Mucosa of descending colon (tissue), 3 donors: ENCODE data around the gene ZIM2. TPM values are rescaled to one million over a fixed set of nuclear protein-coding genes. Genes with fewer than 3 reads are reported as not detected.

Source experiments
- ATAC-seq: fragments of 200-7000 bp; cut with Tn5 transposase; one replicate; pipeline ENCODE4 v1.9.1; 2020; ENCODE audit warnings: mild to moderate bottlenecking, moderate library complexity
- DNase-seq, 3 donors: peaks; one replicate each; pipeline ENCODE4 v3.0.0-alpha.2; 2020
- H3K36me3 ChIP-seq: fragments of 200-600 bp; one replicate; pipeline ENCODE4 v1.8.0; 2021; ENCODE audit warnings: low read depth, mild to moderate bottlenecking
- H3K4me1 ChIP-seq: fragments of 200-600 bp; one replicate; pipeline ENCODE4 v1.8.0; 2021; ENCODE audit warnings: low read depth, mild to moderate bottlenecking
- H3K4me3 ChIP-seq: fragments of 200-600 bp; one replicate; pipeline ENCODE4 v1.8.0; 2021; ENCODE audit warnings: mild to moderate bottlenecking
- H3K9me3 ChIP-seq: fragments of 200-600 bp; one replicate; pipeline ENCODE4 v1.8.0; 2021; ENCODE audit warnings: mild to moderate bottlenecking
- CTCF ChIP-seq: fragments of 200-600 bp; IDR thresholded peaks from one replicate; pipeline ENCODE4 v1.8.0; 2022; ENCODE audit warnings: antibody characterized with exemption, mild to moderate bottlenecking
- intact Hi-C, 2 donors: fragments of 100-400 bp; cut with DNase I in 1 of 2; cut with micrococcal nuclease in 1 of 2; formaldehyde crosslinking; loops; one replicate each; pipeline versions ENCODE4 v1.11.0 to v1.11.1; 2022; cut with DNase I, micrococcal nuclease
- total RNA-seq, 3 donors: library from RNA; stranded (reverse); fragmentation: NEBNext Ultra II Directional in 2 of 3; extraction: Animal tissue kit (Norgen Biotek cat#: 25700) in 2 of 3; gene quantifications; one replicate each; pipeline versions ENCODE4 v1.2.1 to v1.2.4, GENCODE V29; 2021 to 2023
- donor health status: DM: no; HTN: no; CAD: no; lungs with moderate emphysema.
- donor health status: DM: no; HTN: no; CAD: no.
- donor health status: DM: no; HTN: yes; CAD: no.

The ZIM2 gene
- total RNA-seq, 3 donors from 2014 or later = 0.29 to 0.66 TPM; not detected in 1

DNA sequence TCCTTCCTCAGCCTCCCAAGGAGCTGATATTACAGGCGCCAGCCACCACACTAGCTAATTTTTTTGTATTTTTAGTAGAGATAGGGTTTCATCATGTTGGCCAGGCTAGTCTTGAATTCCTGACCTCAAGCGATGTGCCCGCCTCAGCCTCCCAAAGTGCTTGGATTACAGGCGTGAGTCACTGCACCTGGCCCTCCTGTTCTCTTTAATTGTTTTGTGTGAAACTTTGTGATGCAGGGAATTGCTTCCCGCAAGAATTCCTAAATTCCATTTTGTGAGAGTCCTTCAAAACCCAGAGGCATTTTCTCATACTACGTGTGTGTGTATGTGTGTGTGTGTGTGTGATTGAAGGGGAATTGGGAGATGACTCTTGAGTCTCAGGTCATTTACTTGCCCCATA is 104.0 kb downstream of the ZIM2 start:
- Histone ChIP-seq H3K9me3 (peaks cover 68% of the 10 kb centered on the region), H3K36me3 (no peaks in the 10 kb centered on the region), H3K4me3 (no peak overlapping the region), H3K4me1 (no peaks in the 10 kb centered on the region)
- ATAC-seq = no peak
- TF ChIP-seq CTCF = no peak
- intact Hi-C loops = no loop called here
- DNase-seq = no peak

- Histone ChIP-seq H3K4me1 (no peaks in the 10 kb centered on the region), H3K9me3 (peaks cover 76% of the 10 kb centered on the region), H3K4me3 (no peak overlapping the region), H3K36me3 (no peaks in the 10 kb centered on the region)
- intact Hi-C loops = no loop called here
- no peak for TF ChIP-seq CTCF
- DNase-seq (no peak), ATAC-seq (no peak)
Observed at GRCh38 chr19:56732976-56733375, 107.5 kb downstream of the ZIM2 start.

DNA sequence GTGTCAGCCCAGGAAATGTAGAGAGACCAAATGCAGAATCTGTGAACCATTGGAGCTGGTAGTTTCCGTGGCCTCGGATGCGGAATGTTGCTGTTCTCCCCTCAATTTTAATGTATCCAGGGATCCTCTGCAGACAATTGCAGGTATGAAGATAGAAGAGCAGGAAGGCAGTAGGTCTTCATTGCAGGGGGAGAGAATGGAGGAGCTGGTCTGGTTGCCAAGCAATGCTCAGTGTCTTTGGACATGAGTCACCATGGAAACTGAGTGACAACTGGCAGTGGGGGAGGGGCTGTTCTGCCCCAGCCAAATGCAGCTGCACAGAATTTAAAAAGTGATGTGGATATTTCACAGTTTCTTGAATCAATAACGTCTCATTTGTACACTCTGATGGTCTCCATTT is 112.8 kb downstream of the ZIM2 start:
- DNase-seq (no peak), ATAC-seq (no peak)
- Histone ChIP-seq H3K36me3 (no peaks in the 10 kb centered on the region), H3K4me3 (no peak overlapping the region), H3K9me3 (peaks cover 79% of the 10 kb centered on the region), H3K4me1 (no peaks in the 10 kb centered on the region)
- intact Hi-C loops = no loop called here
- TF ChIP-seq CTCF = no peak

GRCh38 chr19:56725829-56726424 is 114.6 kb downstream of the ZIM2 start:
- intact Hi-C loops = no loop called here
- ATAC-seq (no peak), DNase-seq (no peak)
- Histone ChIP-seq H3K4me1 (no peaks in the 10 kb centered on the region), H3K36me3 (no peaks in the 10 kb centered on the region), H3K9me3 (peaks cover 71% of the 10 kb centered on the region), H3K4me3 (no peak overlapping the region)
- TF ChIP-seq CTCF = no peak

Other genes starting within 250 kb of the ZIM2 start
- 10 to 100 TPM in 1 of 3 donors, 1 to 10 TPM in 2; 2.8 to 12.2 (median 3.2) TPM for gene ZNF71, start 245.4 kb downstream of the ZIM2 start, total RNA-seq
- under 1 TPM in 2 of 3 donors, not detected in 1; 0.38 to 0.47 TPM for gene SMIM17, start 197.6 kb downstream of the ZIM2 start, total RNA-seq
- gene ZNF835, start 169.0 kb downstream of the ZIM2 start, total RNA-seq = 1 to 10 TPM in 1 of 3 donors, under 1 TPM in 2; 0.72 to 9.1 (median 0.77) TPM
- gene PEG3, start within 50 bp of the ZIM2 start, total RNA-seq = 10 to 100 TPM in 1 of 3 donors, 1 to 10 TPM in 2; 2.3 to 27.2 (median 2.5) TPM